Thyroid gland (tissue), 4 donors: ENCODE data around the gene TBC1D16. TPM values are rescaled to one million over a fixed set of nuclear protein-coding genes. Genes with fewer than 3 reads are reported as not detected.

Experiments used
- DNase-seq, 2 donors: peaks; one replicate each; pipeline ENCODE4 v3.0.0-alpha.2; 2019
- H3K27ac ChIP-seq, 3 donors: fragments of 200-600 bp; sonication (generic); 1 replicate in 2 of 3; 2 replicates in 1 of 3; pipeline ENCODE4 v1.5.1; 2016 to 2019; ENCODE audit warnings: mild to moderate bottlenecking in 1 of 3, moderate library complexity in 1 of 3
- H3K27me3 ChIP-seq: fragments of 200-600 bp; sonication (generic); one replicate; pipeline ENCODE4 v1.5.1; 2019
- H3K36me3 ChIP-seq, 2 donors: fragments of 200-600 bp; sonication (generic); one replicate each; pipeline ENCODE4 v1.5.1; 2016 to 2019
- H3K4me1 ChIP-seq, 2 donors: fragments of 200-600 bp; sonication (generic); one replicate each; pipeline ENCODE4 v1.5.1; 2017 to 2019
- H3K4me3 ChIP-seq, 3 donors: fragments of 200-600 bp; sonication (generic); replicated peaks in 1 of 3; 1 replicate in 2 of 3; 2 replicates in 1 of 3; pipeline ENCODE4 v1.5.1; 2016; ENCODE audit warnings: mild to moderate bottlenecking in 1 of 3
- H3K9me3 ChIP-seq: fragments of 200-600 bp; sonication (generic); one replicate; pipeline ENCODE4 v1.5.1; 2017
- POLR2A ChIP-seq, 2 donors: fragments of 450-650 bp; IDR thresholded peaks; one replicate each; pipeline ENCODE4 v1.6.1; 2017; ENCODE audit warnings: antibody characterized with exemption in 2 of 2, mild to moderate bottlenecking in 2 of 2, moderate library complexity in 1 of 2
- WGBS, 2 donors: methylation state at CpG; one replicate each; pipeline ENCODE4 v1.1.5; 2017; 5-methylcytosine and 5-hydroxymethylcytosine counted together
- intact Hi-C: fragments of 100-400 bp; cut with DNase I; formaldehyde crosslinking; loops from one replicate; pipeline ENCODE4 v1.15.1; 2023
- total RNA-seq, 4 donors: library from RNA; depleted of rRNA; stranded (reverse); fragments of >200 nt; gene quantifications; one replicate each; pipeline ENCODE4 v1.2.3, GENCODE V29; 2016
- TF ChIP-seq, protein P1 (sequence below), 6 experiments: fragments of 200-600 bp in 3 of 6; fragments of 450-650 bp in 3 of 6; sonication (generic) in 3 of 6; IDR thresholded peaks; one replicate each; pipeline ENCODE4 v1.5.1; 2016 to 2019; ENCODE audit warnings: antibody characterized with exemption in 6 of 6, mild to moderate bottlenecking in 2 of 6, inconsistent platforms in 1 of 6, moderate library complexity in 1 of 6

TBC1D16 gene
- total RNA-seq, 4 donors from 2014 or later, result 25.4 to 32.2 (median 29.8) TPM

GRCh38 chr17:80005360-80006338 is 30.0 kb downstream of the TBC1D16 start:
- Histone ChIP-seq H3K27me3 (no peaks in the 10 kb centered on the region), H3K4me3 (peak overlapping the region in 1 of 3 donors; percentile 6), H3K27ac (peak overlapping the region in 1 of 3 donors; percentile 6), H3K36me3 (no peaks in the 10 kb centered on the region), H3K9me3 (no peaks in the 10 kb centered on the region), H3K4me1 (peaks cover 8 to 25% of the 10 kb centered on the region in 2 donors)
- 46 to 47% methylated on average over 34 to 36 of the region's 37 CpGs for whole genome bisulfite sequencing, 2 donors
- DNase-seq, result peak; percentile 40 to 60
- intact Hi-C loops, result loop anchor here (2.0 to 5.0 kb wide), 3 partner anchors 27 to 97 kb away; partner anchors contain the start of gene GAA
- TF ChIP-seq, protein P1, sequence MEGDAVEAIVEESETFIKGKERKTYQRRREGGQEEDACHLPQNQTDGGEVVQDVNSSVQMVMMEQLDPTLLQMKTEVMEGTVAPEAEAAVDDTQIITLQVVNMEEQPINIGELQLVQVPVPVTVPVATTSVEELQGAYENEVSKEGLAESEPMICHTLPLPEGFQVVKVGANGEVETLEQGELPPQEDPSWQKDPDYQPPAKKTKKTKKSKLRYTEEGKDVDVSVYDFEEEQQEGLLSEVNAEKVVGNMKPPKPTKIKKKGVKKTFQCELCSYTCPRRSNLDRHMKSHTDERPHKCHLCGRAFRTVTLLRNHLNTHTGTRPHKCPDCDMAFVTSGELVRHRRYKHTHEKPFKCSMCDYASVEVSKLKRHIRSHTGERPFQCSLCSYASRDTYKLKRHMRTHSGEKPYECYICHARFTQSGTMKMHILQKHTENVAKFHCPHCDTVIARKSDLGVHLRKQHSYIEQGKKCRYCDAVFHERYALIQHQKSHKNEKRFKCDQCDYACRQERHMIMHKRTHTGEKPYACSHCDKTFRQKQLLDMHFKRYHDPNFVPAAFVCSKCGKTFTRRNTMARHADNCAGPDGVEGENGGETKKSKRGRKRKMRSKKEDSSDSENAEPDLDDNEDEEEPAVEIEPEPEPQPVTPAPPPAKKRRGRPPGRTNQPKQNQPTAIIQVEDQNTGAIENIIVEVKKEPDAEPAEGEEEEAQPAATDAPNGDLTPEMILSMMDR (IDR thresholded peaks at IDR 0.05), result peak; percentile 89 to 100 (median 96)
- TF ChIP-seq POLR2A (IDR thresholded peaks at IDR 0.05), result no peak

DNA sequence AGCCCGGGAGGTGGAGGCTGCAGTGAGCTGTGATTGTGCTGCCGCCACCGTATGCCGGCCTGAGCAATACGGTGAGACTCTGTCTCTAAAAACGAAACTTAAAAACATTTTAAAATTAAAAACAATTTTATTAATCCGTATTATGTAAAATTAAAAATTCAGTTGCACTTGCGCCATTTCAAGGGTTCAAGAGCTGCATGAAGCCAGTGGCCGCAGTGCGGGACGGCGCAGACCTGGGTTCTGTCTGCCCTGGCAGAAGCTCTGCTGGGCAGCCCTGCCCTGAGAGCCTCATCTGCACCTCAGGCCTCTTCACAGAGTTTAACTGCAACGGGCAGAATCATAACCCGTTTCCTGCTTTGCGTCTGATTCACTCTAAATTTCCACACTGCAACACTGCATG is 31.7 kb downstream of the TBC1D16 start:
- no peak overlapping the region for H3K27ac ChIP-seq
- no peaks in the 10 kb centered on the region for H3K9me3 ChIP-seq
- no peak for DNase-seq
- TF ChIP-seq POLR2A (IDR thresholded peaks at IDR 0.05), result no peak
- TF ChIP-seq, protein P1 (IDR thresholded peaks at IDR 0.05), result no peak
- H3K4me3 ChIP-seq, result no peak overlapping the region
- H3K36me3 ChIP-seq, result no peaks in the 10 kb centered on the region
- intact Hi-C loops, result no loop called here
- WGBS, 2 donors, result 94 to 97% methylated on average over 15 of the region's 15 CpGs
- H3K27me3 ChIP-seq, result no peaks in the 10 kb centered on the region
- peaks cover 5 to 19% of the 10 kb centered on the region in 2 donors for H3K4me1 ChIP-seq

DNA sequence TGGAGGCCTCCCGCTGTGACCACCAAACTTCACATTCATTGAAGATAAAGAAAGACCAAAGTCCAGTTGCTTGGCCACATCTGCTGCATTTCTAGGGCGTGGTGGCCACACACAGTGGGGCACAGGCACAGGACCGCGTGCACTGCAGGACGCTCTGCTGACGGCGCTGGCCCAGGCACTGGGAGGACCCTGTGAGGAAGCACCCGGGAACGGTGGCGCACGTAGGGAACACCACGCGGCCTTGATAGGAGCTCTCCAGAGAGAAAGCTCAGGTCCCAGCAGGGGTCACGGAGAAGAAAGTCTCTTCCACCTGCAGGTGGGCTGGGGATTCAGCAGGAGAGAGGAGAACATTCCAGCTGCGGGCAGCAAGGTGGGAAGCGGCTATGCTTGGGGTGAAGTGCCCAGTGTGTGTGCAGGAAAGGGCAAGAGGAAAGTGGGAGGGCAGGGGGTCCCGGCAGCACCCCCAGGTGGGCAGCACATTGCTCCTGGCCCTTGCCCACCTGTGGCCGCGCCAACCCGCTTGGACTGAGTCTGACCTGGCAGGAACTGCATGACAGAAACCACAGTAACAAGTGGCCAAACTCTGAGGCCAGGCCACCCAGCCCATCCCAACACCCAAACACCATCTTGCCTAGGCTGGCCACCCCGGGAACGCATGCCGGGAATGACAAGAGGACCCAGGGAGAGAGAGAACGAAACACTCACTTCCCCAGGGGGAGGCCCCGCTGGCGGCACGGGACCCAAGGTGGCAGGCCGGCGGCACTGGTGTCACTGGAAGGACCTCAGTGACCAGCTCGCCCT is 32.8 kb downstream of the TBC1D16 start:
- 95% methylated on average over 26 to 30 of the region's 30 CpGs for WGBS, 2 donors
- H3K36me3 ChIP-seq, result no peaks in the 10 kb centered on the region
- TF ChIP-seq, protein P1 (IDR thresholded peaks at IDR 0.05), result no peak
- TF ChIP-seq POLR2A (IDR thresholded peaks at IDR 0.05), result no peak
- intact Hi-C loops, result no loop called here
- no peak for DNase-seq
- H3K27me3 ChIP-seq, result no peaks in the 10 kb centered on the region
- H3K4me3 ChIP-seq, result no peak overlapping the region
- H3K4me1 ChIP-seq, result peaks cover 0 to 15% of the 10 kb centered on the region in 2 donors
- no peak overlapping the region for H3K27ac ChIP-seq
- H3K9me3 ChIP-seq, result no peaks in the 10 kb centered on the region

DNA sequence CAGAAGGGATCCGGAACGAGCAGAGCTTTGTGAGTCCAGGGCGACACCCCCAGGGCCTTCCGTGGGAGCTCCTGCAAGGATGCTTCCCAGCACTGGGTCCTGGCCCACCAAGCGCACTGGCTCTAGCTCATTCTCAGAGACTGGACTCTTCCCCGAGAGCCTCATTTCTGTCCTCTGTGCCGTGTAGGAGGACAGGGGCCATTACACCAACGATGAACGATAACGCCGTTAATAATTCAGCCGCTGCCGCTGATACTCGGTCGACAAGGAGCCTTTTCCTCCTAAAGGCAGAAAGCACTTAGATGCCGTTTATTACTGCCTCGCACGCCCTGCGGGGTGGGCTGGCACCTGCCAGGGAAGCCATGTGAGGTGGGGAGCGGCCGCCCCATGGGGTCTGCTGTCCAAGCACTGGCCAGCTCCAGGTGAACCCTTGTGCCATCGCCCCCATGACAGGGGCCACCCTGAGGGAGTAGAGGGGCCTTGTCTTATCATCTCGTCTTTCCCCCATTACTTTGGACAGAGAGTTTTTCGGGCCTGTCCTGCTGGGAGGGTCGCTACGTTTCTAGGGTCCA is 33.5 kb downstream of the TBC1D16 start:
- no peaks in the 10 kb centered on the region for H3K9me3 ChIP-seq
- H3K27ac ChIP-seq, result no peak overlapping the region
- 94 to 97% methylated on average over 21 to 23 of the region's 26 CpGs for WGBS, 2 donors
- no peak overlapping the region for H3K4me3 ChIP-seq
- H3K4me1 ChIP-seq, result peaks cover 0 to 15% of the 10 kb centered on the region in 2 donors
- no peaks in the 10 kb centered on the region for H3K36me3 ChIP-seq
- no peaks in the 10 kb centered on the region for H3K27me3 ChIP-seq
- intact Hi-C loops, result no loop called here
- no peak for DNase-seq
- TF ChIP-seq POLR2A (IDR thresholded peaks at IDR 0.05), result no peak
- TF ChIP-seq, protein P1 (IDR thresholded peaks at IDR 0.05), result no peak
